Activated CD4-positive, alpha-beta T cell treated with anti-CD3 and anti-CD28 coated beads, Interleukin-2, amount 10 ng/mL, durations not matched to agents 24 days and 14 days (primary cell): ENCODE results near the gene PRDM16. TPM values are rescaled to one million over a fixed set of nuclear protein-coding genes. Genes with fewer than 3 reads are reported as not detected.

Source experiments
- DNase-seq: peaks from one replicate; pipeline ENCODE4 v3.0.0; 2022
- H3K27ac Mint-ChIP-seq: one replicate; pipeline ENCODE4 v1.8.0; 2022; ENCODE audit warnings: mild to moderate bottlenecking, mixed read lengths
- H3K27me3 Mint-ChIP-seq: one replicate; pipeline ENCODE4 v1.8.0; 2022; ENCODE audit warnings: mixed read lengths
- H3K36me3 Mint-ChIP-seq: one replicate; pipeline ENCODE4 v1.8.0; 2022; ENCODE audit warnings: low read depth, mild to moderate bottlenecking, mixed read lengths
- H3K4me1 Mint-ChIP-seq: one replicate; pipeline ENCODE4 v1.8.0; 2021; ENCODE audit warnings: mixed read lengths
- H3K4me3 Mint-ChIP-seq: one replicate; pipeline ENCODE4 v1.8.0; 2022; ENCODE audit warnings: mild to moderate bottlenecking, moderate library complexity, mixed read lengths
- H3K9me3 Mint-ChIP-seq: one replicate; pipeline ENCODE4 v1.8.0; 2021; ENCODE audit warnings: mixed read lengths
- intact Hi-C: fragments of 100-400 bp; cut with micrococcal nuclease; formaldehyde crosslinking; loops from one replicate; pipeline ENCODE4 v1.15.1; 2023
- total RNA-seq: library from RNA; stranded (reverse); gene quantifications from 2 replicates; pipeline ENCODE4 v1.2.3, GENCODE V29; 2022

Gene PRDM16
- total RNA-seq, 1 donor from 2014 or later: not detected

DNA sequence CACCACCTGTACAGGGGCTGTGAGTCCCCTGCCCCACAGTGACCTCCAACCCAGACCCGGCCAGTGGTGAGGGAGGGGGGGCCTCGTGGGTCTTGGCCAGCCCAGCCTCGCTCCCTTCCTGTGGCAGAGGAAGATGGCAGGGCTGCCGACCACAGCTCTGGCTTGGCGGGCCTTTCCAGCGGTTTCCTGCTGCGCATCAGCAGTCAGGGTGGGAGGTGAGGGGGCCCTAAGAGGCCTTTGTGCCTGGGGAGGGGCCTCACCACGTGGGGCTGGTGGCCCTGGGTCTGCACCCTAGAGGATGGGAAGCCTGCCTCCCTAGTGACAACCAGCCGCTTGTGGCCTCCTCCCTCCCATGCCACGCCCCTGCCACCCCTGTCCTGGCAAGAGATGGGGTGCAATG is 312.9 kb downstream of the PRDM16 start:
- Mint-ChIP-seq H3K36me3 (no peaks in the 10 kb centered on the region), H3K4me3 (no peak overlapping the region), H3K9me3 (no peaks in the 10 kb centered on the region), H3K4me1 (no peaks in the 10 kb centered on the region), H3K27me3 (no peaks in the 10 kb centered on the region), H3K27ac (no peak overlapping the region)
- no peak for DNase-seq
- intact Hi-C loops: no loop called here

- Mint-ChIP-seq H3K27me3 (no peaks in the 10 kb centered on the region), H3K36me3 (no peaks in the 10 kb centered on the region), H3K4me1 (no peaks in the 10 kb centered on the region), H3K27ac (no peak overlapping the region), H3K4me3 (no peak overlapping the region), H3K9me3 (no peaks in the 10 kb centered on the region)
- DNase-seq: no peak
- intact Hi-C loops: no loop called here
Observed at GRCh38 chr1:3382326-3383057, 313.5 kb downstream of the PRDM16 start.

- no peaks in the 10 kb centered on the region for H3K9me3 Mint-ChIP-seq
- no peaks in the 10 kb centered on the region for H3K27me3 Mint-ChIP-seq
- no peak overlapping the region for H3K4me3 Mint-ChIP-seq
- H3K4me1 Mint-ChIP-seq: no peaks in the 10 kb centered on the region
- no peak for DNase-seq
- H3K36me3 Mint-ChIP-seq: no peaks in the 10 kb centered on the region
- H3K27ac Mint-ChIP-seq: no peak overlapping the region
- intact Hi-C loops: no loop called here
Observed at GRCh38 chr1:3383679-3384078, 314.7 kb downstream of the PRDM16 start.

- no peaks in the 10 kb centered on the region for H3K36me3 Mint-ChIP-seq
- intact Hi-C loops: no loop called here
- H3K27ac Mint-ChIP-seq: no peak overlapping the region
- no peak for DNase-seq
- no peaks in the 10 kb centered on the region for H3K4me1 Mint-ChIP-seq
- H3K27me3 Mint-ChIP-seq: no peaks in the 10 kb centered on the region
- H3K4me3 Mint-ChIP-seq: no peak overlapping the region
- no peaks in the 10 kb centered on the region for H3K9me3 Mint-ChIP-seq
Observed at GRCh38 chr1:3384407-3384806, 315.4 kb downstream of the PRDM16 start.

DNA sequence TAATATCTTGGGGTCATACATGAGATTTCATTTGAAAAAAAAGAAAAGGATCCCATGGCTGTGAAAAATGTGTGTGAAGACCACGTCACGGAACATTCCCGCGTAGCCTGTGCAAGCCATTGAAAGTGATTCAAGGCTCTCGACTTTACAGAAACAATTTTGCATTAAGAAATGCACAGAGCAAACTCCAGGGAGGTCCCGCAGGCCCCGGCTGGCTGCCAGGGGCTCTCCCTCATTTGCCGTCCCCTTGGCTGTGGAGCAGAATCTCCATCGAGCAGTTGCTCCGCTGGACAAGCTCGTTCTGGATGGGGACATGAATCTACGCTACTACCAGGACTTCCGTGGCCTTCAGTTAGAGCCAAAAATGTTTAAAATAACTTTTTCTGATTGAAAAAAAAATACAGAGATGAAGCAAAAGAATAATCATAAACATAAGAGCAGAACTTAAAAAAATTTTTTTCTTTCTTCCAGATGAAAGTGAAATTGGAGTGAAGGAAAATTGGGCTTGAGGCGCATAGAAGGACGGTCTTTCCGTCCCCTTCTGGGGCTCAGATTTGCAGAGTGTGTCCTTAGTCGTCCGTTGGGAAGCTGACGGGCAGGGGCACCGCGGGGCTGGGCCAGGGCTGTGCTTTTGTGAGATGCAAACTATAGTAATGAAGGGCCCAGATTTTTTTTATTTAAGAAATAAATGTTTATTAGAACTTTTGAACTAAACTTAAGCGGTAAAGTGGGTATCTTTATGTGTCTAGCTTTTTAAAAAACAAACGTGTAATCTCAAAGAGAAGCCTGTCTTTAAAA is 317.4 kb downstream of the PRDM16 start:
- H3K27ac Mint-ChIP-seq: no peak overlapping the region
- intact Hi-C loops: no loop called here

GRCh38 chr1:3387401-3387800 is 318.4 kb downstream of the PRDM16 start:
- Mint-ChIP-seq H3K4me3 (no peak overlapping the region), H3K27me3 (peaks cover 2% of the 10 kb centered on the region), H3K27ac (no peak overlapping the region), H3K36me3 (no peaks in the 10 kb centered on the region), H3K4me1 (no peaks in the 10 kb centered on the region), H3K9me3 (no peaks in the 10 kb centered on the region)
- intact Hi-C loops: no loop called here
- no peak for DNase-seq

More for the DNA sequence above, 317.4 kb downstream of the PRDM16 start:
- Mint-ChIP-seq H3K4me3 (no peak overlapping the region), H3K36me3 (no peaks in the 10 kb centered on the region), H3K27me3 (no peaks in the 10 kb centered on the region), H3K4me1 (no peaks in the 10 kb centered on the region), H3K9me3 (no peaks in the 10 kb centered on the region)
- no peak for DNase-seq

- no peak overlapping the region for H3K27ac Mint-ChIP-seq
- intact Hi-C loops: no loop called here
Observed at GRCh38 chr1:3389093-3389833, 320.3 kb downstream of the PRDM16 start.

DNA sequence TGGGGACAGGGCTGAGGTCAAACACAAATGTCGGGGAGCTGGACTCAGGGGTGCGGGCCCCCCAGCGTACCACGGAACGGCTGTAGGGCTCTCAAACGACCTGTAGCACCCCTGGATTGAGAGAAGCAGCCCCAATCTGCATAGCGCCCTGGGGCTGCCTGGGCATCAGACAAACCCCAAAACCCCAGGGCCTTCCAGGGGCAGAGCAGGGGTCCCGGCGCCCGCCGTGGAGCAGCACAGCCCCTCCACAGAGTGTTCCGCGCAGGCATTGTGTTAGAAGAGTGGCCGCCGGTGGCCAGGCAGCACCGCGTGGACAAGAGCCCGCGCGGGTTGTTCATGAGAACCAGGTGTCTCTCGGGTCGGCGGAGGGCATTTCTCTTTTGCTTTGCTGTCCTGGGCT is 321.3 kb downstream of the PRDM16 start:
- peaks cover 18% of the 10 kb centered on the region for H3K27me3 Mint-ChIP-seq

More at GRCh38 chr1:3389093-3389833, 320.3 kb downstream of the PRDM16 start:
- no peaks in the 10 kb centered on the region for H3K36me3 Mint-ChIP-seq
- no peak overlapping the region for H3K4me3 Mint-ChIP-seq
- no peak for DNase-seq
- H3K4me1 Mint-ChIP-seq: no peaks in the 10 kb centered on the region
- H3K9me3 Mint-ChIP-seq: no peaks in the 10 kb centered on the region
- peaks cover 13% of the 10 kb centered on the region for H3K27me3 Mint-ChIP-seq

GRCh38 chr1:3391711-3392110 is 322.7 kb downstream of the PRDM16 start:
- Mint-ChIP-seq H3K36me3 (no peaks in the 10 kb centered on the region), H3K27me3 (peaks cover 18% of the 10 kb centered on the region), H3K9me3 (no peaks in the 10 kb centered on the region), H3K27ac (no peak overlapping the region), H3K4me1 (no peaks in the 10 kb centered on the region), H3K4me3 (no peak overlapping the region)
- intact Hi-C loops: no loop called here
- no peak for DNase-seq

More for the DNA sequence above, 321.3 kb downstream of the PRDM16 start:
- H3K27ac Mint-ChIP-seq: no peak overlapping the region
- no peak overlapping the region for H3K4me3 Mint-ChIP-seq
- DNase-seq: no peak
- no peaks in the 10 kb centered on the region for H3K36me3 Mint-ChIP-seq
- no peaks in the 10 kb centered on the region for H3K9me3 Mint-ChIP-seq
- no peaks in the 10 kb centered on the region for H3K4me1 Mint-ChIP-seq
- intact Hi-C loops: no loop called here

DNA sequence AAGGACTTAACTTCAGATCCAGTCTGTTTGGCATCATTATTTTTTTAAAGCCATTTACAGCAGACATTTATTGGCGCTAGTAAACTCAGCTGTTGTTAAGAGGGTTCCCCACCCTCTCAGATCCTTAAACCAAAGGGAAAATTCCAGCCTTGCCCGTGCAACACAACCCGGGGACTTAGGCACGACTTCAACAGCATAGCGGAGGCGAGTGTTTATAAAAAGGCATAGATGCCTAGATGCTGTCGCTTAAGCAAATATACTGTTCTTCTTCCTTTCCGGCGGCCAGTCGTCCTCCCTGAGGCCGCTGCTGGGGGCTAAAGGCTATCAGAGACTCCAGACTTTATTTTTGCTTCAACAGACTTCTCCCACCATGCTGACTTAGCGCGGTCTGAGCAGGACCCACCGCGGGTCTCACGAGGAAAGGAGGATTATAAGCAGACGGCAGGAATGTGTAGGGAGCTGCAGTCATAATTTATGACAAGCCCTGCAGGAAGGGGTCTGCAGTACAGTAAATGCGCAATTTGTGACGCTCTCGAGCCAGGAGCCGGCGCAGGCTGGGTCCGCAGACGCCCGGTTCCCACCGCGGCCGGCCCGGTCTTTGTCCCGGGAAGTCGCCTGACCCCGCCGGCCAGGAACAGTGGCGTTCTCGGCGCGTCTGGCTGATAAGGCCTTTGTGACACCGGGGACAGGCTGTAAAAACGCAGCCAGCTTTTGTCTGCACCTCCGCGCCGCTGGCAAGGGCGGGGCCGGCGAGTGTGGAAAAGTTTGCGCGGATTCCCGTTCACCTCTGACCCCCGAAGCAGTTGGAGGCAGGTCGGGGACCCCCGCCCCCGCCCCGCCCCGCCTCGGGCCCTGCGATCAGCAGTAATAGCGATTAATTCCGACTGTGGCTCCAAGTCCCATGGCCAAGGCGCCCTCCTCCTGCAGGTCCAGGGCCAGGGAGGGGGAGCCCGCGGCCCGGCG is 324.3 kb downstream of the PRDM16 start:
- H3K4me3 Mint-ChIP-seq: no peak overlapping the region
- no peak for DNase-seq
- H3K27me3 Mint-ChIP-seq: peaks cover 18% of the 10 kb centered on the region
- H3K36me3 Mint-ChIP-seq: no peaks in the 10 kb centered on the region
- H3K9me3 Mint-ChIP-seq: no peaks in the 10 kb centered on the region
- H3K27ac Mint-ChIP-seq: no peak overlapping the region
- intact Hi-C loops: no loop called here
- H3K4me1 Mint-ChIP-seq: no peaks in the 10 kb centered on the region

- no peaks in the 10 kb centered on the region for H3K9me3 Mint-ChIP-seq
- intact Hi-C loops: no loop called here
- H3K36me3 Mint-ChIP-seq: no peaks in the 10 kb centered on the region
- H3K27ac Mint-ChIP-seq: no peak overlapping the region
- no peak overlapping the region for H3K4me3 Mint-ChIP-seq
- no peak for DNase-seq
- no peaks in the 10 kb centered on the region for H3K4me1 Mint-ChIP-seq
- H3K27me3 Mint-ChIP-seq: peaks cover 18% of the 10 kb centered on the region
Observed at GRCh38 chr1:3393987-3394920, 325.3 kb downstream of the PRDM16 start.

- Mint-ChIP-seq H3K4me1 (no peaks in the 10 kb centered on the region), H3K27me3 (peaks cover 18% of the 10 kb centered on the region), H3K4me3 (no peak overlapping the region), H3K36me3 (no peaks in the 10 kb centered on the region), H3K9me3 (no peaks in the 10 kb centered on the region), H3K27ac (no peak overlapping the region)
- no peak for DNase-seq
- intact Hi-C loops: no loop called here
Observed at GRCh38 chr1:3396411-3396810, 327.4 kb downstream of the PRDM16 start.
